Measurements from ENCODE around the gene UBXN11.

- no peak for TF ChIP-seq CTCF (IDR thresholded peaks at IDR 0.05)
- no peak for TF ChIP-seq POLR2A (IDR thresholded peaks at IDR 0.05)
Measured at GRCh38 chr1:26330276-26330675, 23.8 kb upstream of the UBXN11 start.
